CD4-positive, alpha-beta T cell treated with Interleukin-12 subunit alpha and Interleukin-12 subunit beta, for 1 hour (primary cell): ENCODE measurements around the gene HDGFL2.

Experiments
- DNase-seq: peaks from one replicate; pipeline ENCODE4 v3.0.0-alpha.2; 2020

Gene HDGFL2

DNA sequence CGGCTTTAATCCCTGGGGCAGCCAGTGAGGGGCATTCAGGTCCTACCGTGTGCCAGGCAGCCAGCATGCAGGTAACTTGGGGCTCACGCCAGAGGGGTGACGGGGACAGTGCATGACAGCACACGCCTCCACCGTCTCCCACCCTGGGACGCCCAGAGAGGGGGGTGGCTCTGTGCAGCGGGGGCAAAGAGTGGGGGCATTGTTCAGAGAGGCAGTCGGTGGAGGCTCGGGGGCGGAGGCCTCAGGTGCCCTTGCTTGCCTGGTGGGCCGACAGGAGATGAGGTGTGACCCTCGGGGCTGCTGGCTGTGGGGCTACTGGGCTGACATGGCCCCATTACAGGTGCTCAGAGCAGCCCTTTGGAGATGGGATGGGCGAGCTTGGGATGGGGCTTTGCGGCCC is 27.8 kb downstream of the HDGFL2 start:
- no peak for DNase-seq

DNA sequence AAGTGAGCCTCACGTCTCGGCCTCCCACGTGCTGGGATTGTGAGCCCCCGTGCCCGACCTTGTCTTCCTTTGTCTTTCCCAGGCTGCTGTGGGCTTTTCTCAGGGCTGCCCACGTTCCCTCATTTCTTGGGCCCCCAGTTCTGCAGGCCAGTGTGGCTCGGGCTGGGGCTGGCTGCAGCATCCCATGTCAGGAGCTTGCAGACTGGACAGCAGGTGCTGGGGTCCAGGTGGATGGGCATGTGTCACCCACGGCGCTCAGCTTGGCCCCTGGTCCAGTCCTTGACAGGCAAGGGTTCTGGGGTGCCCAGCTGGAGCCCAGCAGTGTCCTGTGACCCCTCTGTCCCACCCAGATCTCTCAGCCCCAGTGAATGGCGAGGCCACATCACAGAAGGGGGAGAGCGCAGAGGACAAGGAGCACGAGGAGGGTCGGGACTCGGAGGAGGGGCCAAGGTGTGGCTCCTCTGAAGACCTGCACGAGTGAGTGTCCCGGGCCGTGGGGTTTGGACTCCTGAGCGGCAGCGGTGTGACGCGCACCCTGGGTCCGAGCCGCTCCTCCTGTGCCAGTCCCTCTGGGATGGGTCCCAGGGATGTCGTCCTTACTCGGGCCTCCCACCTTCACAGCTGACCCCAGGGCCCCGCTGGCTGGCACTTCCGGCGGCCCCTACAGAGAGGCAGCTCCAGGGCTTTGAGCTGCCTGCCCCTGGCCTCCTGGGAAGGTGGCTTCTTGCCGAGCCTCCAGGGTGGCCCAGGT is 28.9 kb downstream of the HDGFL2 start:
- no peak for DNase-seq

DNA sequence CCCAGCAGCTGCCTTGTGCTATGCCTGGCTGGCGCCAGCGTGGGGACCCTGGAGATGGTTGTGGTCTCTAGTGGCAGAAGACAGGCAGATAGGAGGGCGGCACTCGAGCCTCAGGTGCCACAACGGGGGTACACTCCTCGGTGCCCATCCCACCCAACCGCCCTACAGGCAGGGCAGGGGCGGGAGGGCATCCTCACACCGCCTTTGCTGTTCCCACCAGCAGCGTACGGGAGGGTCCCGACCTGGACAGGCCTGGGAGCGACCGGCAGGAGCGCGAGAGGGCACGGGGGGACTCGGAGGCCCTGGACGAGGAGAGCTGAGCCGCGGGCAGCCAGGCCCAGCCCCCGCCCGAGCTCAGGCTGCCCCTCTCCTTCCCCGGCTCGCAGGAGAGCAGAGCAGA is 29.6 kb downstream of the HDGFL2 start:
- DNase-seq: no peak

DNA sequence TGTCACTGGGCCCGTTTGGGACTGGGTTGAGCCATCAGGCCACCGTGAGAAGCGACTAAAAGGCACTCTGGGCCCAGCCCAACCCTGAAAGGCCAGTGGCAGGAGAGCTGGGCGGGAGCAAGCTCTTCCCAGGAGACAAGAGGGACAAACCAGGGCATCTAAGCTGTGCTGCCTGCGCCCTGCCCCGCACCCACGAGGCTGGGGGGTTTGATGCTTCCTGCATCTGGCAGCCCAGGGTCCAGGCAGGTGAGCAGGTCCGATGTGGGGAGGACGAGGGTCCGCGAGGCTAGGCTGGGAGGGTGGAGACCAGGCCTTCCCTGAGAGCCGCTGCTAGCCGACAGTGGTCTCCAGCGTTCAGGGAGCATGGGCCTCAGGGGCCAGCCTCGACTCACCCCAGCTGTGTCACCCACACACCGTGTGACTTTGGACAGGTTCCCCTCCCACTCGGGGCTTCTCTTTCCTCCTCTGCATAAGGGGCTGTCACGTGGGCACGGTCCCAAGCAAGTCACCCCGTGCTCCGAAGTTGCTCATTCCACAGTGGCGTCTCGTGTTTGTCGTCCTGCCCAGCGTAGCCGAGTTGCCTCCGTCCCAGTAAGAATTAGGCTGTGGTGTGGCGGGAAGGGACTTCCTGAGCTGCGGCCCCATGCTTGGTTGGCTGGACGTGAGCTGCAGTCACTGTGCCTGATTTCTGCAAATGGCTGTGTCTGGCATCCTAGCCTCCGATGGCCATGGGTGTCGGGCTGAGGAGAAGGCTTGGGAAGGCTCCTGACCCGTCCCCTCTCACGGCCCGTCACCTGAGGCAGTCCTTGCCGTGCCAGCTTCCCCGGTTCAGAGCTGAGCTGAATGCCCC is 30.4 kb downstream of the HDGFL2 start:
- DNase-seq: no peak

DNA sequence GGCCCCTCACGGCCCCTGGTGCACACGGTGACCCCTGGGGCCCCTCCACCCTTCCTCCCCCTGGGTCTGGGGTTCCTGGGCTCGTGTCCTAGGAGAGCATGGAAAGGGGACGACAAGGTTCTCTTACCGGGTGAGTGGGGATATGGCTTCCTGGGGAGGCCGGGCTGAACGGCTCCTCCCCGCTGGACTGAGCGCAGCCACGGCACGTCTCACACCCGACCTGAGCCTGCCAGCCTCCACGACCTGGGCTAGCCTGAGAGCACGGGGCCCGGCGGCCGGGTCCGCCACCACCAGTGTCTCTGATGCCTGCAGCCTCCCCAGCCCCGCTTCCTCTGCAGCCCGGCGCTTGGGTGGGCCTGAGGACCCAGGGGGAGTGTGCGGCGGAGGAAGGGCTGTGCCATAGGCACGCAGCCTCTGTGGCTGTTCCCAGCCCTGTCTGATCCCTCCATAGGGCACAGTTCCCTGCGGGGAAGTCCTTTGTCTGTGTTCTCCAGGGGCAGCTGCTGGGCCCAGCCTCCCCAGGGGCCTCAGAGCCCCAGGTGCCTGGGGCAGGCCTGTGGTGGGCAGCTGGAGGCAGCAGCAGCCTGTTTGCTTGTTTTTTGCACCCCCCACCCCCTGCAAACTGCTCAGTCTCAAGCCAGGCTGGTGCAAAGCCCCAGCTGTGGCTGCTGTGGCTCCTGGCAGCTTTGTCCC is 31.2 kb downstream of the HDGFL2 start:
- no peak for DNase-seq

DNA sequence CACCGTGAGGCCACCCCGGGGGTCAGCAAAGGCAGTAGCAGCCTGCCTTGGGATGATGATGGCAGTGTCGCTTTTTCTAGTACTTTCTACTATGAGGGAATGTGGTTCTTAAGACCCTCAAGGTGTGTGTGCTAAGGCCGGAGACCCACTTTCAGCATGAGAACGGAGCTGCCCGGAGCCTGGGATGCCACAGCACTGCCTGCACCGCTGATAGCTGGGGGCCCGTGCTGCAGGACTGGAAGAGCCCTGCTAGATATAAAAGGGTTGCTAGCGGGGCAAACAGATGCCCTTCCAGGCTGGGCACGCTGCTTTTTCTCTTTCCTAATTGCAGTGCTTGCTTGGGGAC is 31.7 kb downstream of the HDGFL2 start:
- no peak for DNase-seq

DNA sequence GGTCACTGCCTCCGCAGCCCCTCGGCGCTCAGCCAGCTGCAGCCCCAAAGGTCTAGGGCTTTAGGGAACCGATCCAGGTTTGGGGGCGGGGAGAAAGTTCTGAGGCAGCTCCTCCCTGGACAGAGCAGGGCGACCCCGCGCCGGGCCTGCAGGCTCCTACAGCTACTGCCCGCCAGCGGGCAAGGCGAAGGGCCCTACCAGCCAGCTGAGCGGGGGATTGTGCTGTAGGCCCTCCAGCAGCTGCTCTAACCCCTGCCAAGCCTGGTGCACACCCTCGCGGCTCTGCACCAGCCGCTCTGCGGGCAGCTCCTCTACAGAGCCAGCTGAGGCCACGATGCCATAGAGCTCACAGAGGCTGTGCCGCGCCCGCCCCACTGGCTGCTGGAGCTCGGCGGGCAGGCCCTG is 32.2 kb downstream of the HDGFL2 start:
- no peak for DNase-seq

DNA sequence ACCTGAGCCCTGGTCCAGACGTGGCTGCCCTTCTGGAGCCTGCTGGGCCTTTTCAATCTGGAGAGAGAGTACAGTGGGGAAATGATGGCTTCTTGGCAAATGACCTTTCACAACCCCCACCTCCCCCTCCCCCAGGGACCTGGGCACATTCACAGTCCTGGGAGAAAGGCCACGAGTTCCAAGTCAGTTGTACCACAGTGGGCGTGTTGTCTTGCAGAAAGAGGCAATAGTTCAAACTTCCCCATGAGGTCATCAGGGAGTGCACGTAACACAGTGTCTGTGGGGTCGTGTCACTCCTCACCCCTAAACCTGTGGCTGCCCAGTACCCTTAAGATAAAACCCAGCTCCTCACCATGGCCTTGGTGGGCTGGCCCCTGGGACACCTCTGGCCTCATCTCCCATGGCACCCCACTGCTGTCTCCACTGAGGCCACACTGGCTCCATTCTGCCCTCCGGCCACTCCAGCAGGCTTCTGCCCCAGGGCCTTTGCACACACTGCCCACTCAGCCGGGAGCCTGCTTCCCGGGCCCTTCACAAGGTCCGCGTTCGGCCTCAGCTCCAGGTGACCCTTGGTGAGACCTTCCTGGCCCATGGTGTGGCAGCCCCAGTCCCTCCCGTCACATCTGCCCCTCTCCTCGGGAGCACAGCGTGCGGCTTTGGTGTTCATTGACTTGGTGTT is 32.9 kb downstream of the HDGFL2 start:
- DNase-seq: no peak

DNA sequence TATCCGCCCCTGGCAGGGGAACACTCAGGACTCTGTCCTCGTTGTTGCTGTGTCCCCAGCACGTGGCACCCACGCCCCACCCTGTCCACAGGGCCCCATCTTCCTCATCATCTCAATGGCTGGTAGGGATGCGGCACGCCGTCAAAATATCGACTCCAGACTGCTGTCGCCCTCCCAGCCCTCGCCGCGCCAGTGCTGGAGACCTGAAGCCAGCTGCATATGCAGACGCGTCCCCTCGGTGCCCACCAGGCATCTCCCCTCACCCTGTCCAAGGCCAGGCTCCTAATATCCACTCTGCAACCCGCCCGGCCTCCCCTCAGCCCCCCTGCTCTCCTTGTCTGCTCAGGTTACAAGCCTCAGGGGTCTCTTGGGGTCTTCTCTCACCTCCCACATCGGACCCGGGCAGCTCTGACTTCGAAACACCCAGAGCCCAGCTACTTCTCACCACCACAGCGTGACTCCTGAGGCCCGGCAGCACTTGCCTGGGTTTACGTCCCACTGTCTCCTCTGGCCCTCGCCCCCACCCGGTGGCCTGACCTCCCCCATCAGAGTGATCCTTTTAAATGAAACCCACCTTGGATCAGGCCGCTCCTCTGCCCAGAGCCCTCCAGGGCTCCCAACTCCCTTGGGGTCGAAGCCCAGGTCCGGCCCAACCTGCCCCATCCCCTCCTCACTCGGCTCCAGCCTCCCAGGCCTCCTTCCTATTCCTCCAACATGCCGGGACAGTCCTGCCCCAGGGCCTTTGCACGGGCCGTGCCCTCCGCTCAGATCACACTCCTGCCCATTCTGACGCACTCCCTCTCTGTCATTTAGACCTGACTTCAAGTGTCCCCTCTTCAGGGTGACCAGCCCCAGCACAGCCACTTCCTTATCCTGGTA is 33.7 kb downstream of the HDGFL2 start:
- no peak for DNase-seq

DNA sequence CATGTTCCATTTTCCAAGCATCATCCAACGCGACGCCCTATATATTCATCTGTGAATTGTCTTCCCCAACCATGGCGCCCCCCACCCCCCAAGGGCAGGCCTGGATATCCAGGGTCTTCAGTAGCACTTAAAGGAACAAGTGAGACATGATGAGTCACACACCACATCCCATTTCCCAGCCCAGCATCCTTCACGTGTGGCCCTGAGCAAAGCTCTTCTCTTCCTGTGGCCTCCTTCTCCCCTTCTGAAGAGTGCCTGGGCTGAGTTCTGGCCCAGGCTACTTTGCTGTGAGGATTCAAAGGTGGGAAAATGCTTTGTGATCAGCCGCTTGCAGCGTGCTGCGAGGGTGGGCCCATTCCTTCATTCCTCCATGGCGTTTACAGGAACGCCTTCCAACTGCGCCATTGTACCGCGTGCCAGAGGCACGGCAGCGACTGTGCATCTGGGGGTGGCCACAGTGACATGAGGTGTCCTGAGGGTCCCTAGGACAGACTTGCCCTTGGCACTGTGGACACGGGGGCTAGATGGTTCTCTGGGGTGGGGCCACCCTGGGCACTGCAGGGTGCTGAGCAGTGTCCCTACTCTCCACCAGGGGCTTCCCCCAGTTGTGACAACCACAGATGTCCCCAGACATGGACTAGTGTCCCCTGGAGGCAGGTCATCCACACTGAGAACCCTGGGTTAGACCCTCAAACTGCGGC is 34.5 kb downstream of the HDGFL2 start:
- no peak for DNase-seq

DNA sequence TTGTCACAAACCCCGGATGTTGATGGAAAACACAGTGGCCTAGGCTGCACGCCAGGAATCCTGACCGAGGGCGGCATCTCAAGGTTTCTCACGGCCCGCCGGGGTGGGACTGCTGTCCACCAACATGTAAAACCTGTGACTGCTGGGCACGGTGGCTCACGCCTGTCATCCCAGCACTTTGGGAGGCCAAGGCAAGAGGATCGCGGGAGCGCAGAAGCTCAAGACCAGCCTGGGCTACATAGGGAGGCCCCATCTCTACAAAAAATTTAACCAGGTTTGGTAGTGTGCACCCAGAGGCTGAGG is 35.0 kb downstream of the HDGFL2 start:
- DNase-seq: no peak

DNA sequence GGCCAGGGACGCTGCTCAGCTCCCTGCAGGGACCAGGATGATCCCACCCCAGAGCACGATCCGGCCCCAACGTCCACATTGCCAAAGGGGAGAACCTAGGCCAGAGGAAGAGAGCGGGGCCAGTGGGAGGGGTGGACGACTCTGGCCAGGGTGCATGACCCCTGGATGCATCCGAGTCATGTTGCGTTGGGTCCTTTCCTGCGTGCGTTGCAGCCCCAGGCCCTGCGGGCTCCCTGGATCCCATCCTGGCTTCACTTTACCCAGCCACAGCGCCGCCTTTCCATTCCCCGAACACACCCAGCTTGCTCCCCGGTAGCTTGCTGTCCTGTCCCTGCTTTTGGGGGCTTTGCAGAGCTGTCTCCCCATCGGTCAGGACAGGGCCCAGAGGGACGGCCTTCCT is 35.7 kb downstream of the HDGFL2 start:
- DNase-seq: no peak

DNA sequence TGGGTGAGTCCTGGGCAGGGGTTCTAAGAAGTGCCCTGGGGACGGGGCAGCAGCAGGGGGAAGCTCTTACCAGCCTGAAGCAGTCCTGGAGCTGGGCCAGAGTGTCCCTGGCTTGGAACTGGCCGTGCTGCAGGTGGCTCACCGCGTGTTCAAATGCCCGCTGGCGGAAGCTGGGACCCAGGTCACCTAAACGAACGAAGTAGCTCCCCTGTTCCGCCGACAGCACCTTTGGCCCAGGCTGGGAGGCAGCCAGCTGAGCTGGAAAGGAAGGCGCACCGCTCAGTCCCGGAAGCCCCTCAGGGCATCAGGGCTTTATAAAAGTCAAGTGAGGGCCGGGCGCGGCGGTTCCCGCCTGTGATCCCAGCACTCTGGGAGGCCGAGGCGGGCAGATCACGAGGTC is 36.6 kb downstream of the HDGFL2 start:
- DNase-seq: no peak

DNA sequence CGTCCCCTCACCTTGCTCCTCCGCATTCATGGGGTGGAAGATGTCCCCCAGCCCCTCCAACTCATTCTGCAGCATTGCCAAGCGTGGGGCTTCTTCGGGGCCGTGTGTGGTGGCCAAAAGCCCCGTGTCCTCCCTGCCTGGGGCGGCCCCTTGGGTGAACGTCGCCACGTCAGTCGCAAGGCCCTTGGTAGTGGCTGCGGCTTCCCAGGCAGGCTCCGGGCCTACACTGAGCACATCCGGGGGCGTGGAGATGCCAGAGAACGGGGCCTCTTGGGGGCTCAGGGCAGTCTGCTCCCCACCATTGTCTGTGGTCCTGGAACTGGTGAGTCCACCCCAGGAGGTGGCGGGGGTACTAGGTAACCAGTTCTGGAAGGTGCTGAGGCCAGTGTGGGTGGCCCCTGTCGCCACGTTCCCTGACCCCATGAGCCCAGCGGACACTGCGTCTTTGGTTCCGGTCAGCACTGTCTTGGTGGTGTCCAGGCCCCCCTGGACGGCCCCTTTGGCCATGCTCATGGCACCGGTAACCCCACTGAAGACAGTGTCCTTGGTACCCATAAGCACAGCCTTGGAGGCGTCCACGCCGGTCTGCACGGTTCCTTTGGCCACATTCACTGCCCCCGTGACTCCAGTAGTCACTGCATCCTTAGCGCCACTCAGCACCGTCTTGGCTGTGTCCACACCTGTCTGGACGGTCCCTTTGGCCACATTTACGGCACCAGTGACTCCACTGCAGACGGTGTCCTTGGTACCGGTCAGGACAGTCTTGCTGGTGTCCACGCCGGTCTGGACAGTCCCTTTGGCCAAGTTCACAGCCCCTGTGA is 38.5 kb downstream of the HDGFL2 start:
- no peak for DNase-seq

DNA sequence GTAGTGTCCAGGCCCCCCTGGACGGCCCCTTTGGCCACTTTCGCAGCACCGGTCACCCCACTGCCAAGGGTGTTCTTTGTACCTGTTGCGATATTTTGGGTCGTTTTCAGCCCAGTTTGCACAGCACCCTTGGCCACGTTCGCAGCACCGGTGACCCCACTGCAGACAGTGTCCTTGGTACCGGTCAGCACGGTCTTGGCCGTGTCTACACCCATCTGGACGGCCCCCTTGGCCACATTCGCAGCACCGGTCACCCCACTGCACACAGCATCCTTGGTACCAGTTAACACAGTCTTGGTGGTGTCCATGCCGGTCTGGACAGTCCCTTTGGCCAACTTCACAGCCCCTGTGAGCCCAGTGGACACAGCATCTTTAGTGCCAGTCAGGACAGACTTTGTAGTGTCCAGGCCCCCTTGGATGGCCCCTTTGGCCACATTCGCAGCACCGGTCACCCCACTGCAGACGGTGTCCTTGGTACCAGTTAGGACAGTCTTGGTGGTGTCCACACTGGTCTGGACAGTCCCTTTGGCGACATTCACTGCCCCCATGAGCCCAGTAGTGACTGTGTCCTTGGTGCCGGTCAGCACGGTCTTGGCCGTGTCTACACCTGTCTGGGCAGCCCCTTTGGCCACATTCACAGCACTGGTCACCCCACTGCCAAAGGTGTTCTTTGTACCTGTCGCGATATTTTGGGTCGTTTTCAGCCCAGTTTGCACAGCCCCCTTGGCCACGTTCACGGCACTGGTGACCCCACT is 39.4 kb downstream of the HDGFL2 start:
- DNase-seq: no peak

DNA sequence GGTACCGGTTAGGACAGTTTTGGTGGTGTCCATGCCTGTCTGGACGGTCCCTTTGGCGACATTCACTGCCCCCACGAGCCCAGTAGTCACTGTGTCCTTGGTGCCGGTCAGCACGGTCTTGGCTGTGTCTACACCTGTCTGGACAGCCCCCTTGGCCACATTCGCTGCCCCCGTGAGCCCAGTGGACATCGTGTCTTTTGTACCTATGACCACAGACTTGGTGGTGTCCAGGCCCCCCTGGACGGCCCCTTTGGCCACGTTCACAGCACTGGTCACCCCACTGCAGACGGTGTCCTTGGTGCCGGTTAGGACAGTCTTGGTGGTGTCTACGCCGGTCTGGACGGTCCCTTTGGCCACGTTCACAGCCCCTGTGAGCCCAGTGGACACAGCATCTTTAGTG is 40.0 kb downstream of the HDGFL2 start:
- DNase-seq: no peak

DNA sequence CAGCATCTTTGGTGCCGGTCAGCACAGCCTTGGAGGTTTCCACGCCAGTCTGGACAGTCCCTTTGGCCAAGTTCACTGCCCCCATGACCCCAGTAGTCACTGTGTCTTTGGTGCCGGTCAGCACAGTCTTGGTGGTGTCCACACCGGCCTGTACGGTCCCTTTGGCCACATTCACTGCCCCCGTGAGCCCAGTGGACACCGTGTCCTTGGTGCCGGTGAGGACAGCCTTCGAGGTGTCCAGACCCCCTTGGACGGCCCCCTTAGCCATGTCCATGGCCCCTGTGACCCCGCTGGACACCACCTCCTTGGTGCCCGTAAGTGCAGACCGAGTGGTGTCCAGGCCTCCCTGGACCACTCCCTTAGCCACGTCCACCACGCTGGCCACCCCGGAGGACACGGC is 41.2 kb downstream of the HDGFL2 start:
- DNase-seq: no peak

DNA sequence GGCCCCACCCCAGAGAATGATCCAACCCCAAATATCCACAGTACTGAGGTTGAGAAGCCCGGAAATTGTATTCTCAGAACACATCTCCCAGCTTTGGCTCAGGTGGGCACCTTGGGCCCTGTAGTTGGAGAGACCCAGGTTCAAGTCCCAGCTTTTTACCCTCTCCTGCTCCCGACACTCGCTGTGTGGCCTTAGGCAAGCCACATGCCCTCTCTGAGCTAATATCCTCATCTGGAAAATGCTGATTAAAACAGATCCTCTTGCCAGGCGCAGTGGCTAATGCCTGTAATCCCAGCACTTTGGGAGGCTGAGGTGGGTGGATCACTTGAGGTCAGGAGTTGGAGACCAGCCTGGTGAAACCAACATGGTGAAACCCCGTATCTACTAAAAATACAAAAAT is 43.6 kb downstream of the HDGFL2 start:
- no peak for DNase-seq

DNA sequence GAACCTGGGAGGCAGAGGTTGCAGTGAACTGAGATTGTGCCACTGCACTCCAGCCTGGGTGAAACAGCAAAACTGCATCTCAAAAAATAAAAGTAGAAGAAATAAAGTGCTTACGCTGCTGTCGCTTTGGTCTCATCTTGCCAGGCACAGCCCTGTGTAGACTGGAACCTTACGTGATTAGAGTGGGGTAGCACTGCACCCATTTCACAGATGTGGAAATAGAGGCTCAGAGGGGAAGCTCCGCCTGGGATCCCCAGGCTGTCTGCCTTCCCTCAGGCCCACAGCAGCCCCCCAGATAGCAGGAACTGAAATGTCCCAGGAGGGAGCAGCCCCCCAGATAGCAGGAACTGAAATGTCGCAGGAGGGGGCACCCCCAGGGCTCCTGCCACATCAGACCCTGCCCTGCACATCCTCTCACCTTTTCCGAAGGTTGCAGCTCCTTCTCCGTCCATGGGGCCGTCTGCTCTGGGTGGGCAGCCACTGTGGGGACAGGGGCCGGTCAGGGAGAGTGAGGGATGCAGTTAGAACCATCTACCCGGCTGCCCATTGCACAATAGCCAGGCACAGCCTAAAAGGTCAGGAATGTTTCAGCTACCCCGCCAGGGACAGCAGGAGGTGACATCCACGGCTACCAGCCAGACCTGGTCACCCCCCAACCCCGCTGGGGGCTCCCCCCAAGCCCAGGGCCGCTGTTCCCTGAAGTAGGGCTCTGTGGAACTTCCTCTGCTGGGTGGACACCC is 44.3 kb downstream of the HDGFL2 start:
- DNase-seq: no peak

DNA sequence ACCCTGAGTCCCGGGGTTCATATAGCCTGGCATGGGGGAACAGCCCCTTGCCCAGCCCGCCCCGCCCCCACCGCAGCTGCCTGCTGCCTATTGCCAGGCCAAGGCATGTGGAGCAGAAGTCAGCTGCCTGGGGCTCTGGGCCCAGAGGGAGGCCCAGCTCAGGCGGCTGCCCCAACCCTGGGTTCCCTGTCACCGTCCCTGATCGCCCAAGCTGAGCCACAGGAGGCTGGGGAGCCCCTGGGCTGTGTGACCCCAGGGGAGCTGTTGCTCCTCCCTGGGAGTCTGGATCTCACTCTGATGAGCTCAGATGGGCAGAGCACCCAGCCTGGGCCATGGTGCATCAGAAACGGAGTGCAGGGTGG is 44.8 kb downstream of the HDGFL2 start:
- no peak for DNase-seq
